Fibroblast of skin of scalp (primary cell): Measurements from ENCODE around the gene UBR4.

Experiments used
- DNase-seq: peaks from one replicate; pipeline ENCODE4 v3.0.0-alpha.2; 2013

The UBR4 gene

GRCh38 chr1:19089524-19089923, 120.5 kb downstream of the UBR4 start:
- no peak for DNase-seq

GRCh38 chr1:19088717-19089442, 121.2 kb downstream of the UBR4 start:
- no peak for DNase-seq

- no peak for DNase-seq
These were observed 122.1 kb downstream of the UBR4 start for GRCh38 chr1:19087737-19088594.

- no peak for DNase-seq
These were observed 122.9 kb downstream of the UBR4 start for GRCh38 chr1:19087017-19087736.

GRCh38 chr1:19086176-19086875, 123.7 kb downstream of the UBR4 start:
- DNase-seq: no peak

- DNase-seq: no peak
These were observed 125.8 kb downstream of the UBR4 start for GRCh38 chr1:19084206-19084738.

GRCh38 chr1:19083081-19083480, 127.0 kb downstream of the UBR4 start:
- no peak for DNase-seq

- DNase-seq: peak; percentile 36
These were observed 128.7 kb downstream of the UBR4 start for GRCh38 chr1:19081218-19081893.

GRCh38 chr1:19080721-19081120, 129.3 kb downstream of the UBR4 start:
- DNase-seq: peak; percentile 60

GRCh38 chr1:19079541-19080472, 130.3 kb downstream of the UBR4 start:
- no peak for DNase-seq

- no peak for DNase-seq
These were observed 131.5 kb downstream of the UBR4 start for GRCh38 chr1:19078536-19078935.

GRCh38 chr1:19076841-19077616, 133.0 kb downstream of the UBR4 start:
- no peak for DNase-seq

- no peak for DNase-seq
These were observed 135.0 kb downstream of the UBR4 start for GRCh38 chr1:19074902-19075721.

- no peak for DNase-seq
These were observed 135.6 kb downstream of the UBR4 start for GRCh38 chr1:19074361-19074901.

- DNase-seq: no peak
These were observed 136.5 kb downstream of the UBR4 start for GRCh38 chr1:19073311-19074186.

- no peak for DNase-seq
These were observed 137.6 kb downstream of the UBR4 start for GRCh38 chr1:19072285-19072981.
